ENCODE results near the gene CXorf38.
A peak's percentile ranks its signal among the peaks of the same experiment; 100 is the strongest.
"Not testable (repeated sequence)": the region's sequence is repeated elsewhere in the genome, so short reads cannot be mapped to it uniquely, and the experiment has no call there.

CXorf38 gene

GRCh38 chrX:40589616-40590321 is 57.6 kb downstream of the CXorf38 start:
- Mint-ChIP-seq H3K4me1 (peaks cover 51% of the 10 kb centered on the region), H3K36me3 (peaks cover 13% of the 10 kb centered on the region), H3K4me3 (peak overlapping the region; percentile 23), H3K27ac (peak overlapping the region; percentile 4)
- H3K27me3 Mint-ChIP-seq, H3K9me3 Mint-ChIP-seq: not testable (repeated sequence)

GRCh38 chrX:40587623-40588022 is 59.7 kb downstream of the CXorf38 start:
- not testable (repeated sequence) for H3K27me3 Mint-ChIP-seq, H3K4me3 Mint-ChIP-seq, H3K36me3 Mint-ChIP-seq, H3K9me3 Mint-ChIP-seq
- Mint-ChIP-seq H3K27ac (peak overlapping the region; percentile 41), H3K4me1 (peaks cover 56% of the 10 kb centered on the region)

- Mint-ChIP-seq H3K36me3 (no peaks in the 10 kb centered on the region), H3K4me1 (peaks cover 49% of the 10 kb centered on the region), H3K27ac (peak overlapping the region; percentile 91), H3K9me3 (no peaks in the 10 kb centered on the region), H3K4me3 (peak overlapping the region; percentile 70), H3K27me3 (no peaks in the 10 kb centered on the region)
These were observed 64.5 kb downstream of the CXorf38 start for GRCh38 chrX:40582811-40583210.

DNA sequence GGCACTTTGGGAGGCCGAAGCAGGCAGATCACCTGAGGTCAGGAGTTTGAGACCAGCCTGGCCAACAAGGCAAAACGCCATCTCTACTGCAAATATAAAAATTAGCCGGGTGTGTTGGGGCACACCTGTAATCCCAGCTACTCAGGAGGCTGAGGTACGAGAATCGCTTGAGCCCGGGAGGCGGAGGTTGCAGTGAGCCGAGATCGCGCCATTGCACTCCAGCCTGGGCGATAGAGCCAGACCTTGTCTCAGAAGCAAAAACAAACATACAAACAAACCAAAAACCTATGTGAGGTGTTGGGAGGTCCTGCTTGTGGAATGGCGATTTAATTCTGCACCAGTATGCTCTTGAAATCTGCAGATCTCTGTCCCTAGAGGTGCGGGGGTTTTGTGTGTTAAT is 65.2 kb downstream of the CXorf38 start:
- Mint-ChIP-seq H3K4me1 (peaks cover 42% of the 10 kb centered on the region), H3K27ac (peak overlapping the region; percentile 35), H3K4me3 (peak overlapping the region; percentile 85)
- not testable (repeated sequence) for H3K27me3 Mint-ChIP-seq, H3K9me3 Mint-ChIP-seq, H3K36me3 Mint-ChIP-seq

DNA sequence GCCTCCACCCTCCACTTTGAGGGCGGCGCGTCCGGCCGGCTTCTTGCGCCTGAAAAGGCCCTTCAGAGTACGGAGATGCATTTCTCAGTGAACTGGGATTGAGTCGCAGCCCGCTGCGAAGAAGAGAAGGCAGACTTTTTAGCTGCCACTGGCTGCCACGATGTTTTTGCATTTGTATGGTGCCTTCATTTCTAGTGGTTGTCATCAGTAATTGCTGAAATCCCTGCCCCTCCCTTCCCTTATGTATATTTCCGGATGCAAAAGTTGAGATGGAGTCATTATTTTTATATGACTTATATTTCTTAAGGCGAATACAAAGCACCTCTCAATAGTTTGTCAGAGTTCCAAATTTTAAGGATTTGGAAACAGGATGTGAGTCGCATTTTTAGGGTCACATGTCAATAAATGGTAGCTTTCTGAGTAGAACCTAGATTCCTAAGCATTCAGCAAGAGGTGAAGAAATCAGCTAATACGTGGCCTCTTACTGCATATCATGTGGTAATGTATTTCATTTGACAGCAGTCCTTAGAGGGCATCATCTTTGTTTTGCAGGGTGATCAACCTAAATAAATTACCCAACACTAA is 65.9 kb downstream of the CXorf38 start:
- H3K27me3 Mint-ChIP-seq = no peaks in the 10 kb centered on the region
- peaks cover 40% of the 10 kb centered on the region for H3K4me1 Mint-ChIP-seq
- H3K9me3 Mint-ChIP-seq = no peaks in the 10 kb centered on the region
- H3K36me3 Mint-ChIP-seq = no peaks in the 10 kb centered on the region
- peak overlapping the region; percentile 85 for H3K4me3 Mint-ChIP-seq
- peak overlapping the region; percentile 74 for H3K27ac Mint-ChIP-seq

DNA sequence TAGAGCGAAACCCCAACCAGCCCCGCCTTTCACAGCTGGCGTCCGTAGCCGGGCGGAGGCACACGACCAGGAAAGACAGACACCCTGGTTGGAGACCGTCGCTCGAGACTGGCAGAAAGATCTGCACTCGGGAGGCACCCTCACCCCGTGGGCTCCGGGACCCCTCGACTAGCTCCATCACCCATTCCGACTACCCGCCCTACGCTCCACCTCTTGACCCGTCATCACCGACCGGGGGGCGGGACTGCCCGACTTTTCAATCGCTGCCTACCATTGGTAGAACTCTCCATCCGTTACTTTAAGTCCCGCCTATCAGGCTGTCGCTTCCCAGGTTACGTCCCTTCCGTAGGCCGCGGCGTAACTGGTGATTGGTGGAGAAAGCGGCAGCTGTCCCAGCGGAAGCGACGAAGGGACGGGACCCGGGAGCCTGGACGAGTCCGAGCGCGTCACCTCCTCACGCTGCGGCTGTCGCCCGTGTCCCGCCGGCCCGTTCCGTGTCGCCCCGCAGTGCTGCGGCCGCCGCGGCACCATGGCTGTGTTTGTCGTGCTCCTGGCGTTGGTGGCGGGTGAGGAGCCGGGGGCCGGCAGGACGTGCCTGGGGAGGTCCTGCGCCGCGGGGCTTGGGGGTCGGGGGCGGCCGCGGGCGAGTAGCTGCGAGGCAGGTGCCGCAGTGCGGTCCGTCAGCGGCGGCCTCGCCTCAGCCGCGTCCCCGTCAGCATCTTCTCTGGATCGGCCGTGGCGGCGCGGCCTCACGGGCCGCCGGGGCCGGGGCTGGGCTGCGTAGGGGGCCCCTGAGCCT is 66.6 kb downstream of the CXorf38 start, which contains the start of gene ATP6AP2:
ATP6AP2 (plus strand) TSS at position 434 of the 799 bp plus-strand sequence; CDS start at position 530, 96 bp downstream.
- Mint-ChIP-seq H3K4me1 (peaks cover 34% of the 10 kb centered on the region), H3K27me3 (no peaks in the 10 kb centered on the region), H3K4me3 (peak within 1 kb of the TSS; percentile 89), H3K9me3 (no peaks in the 10 kb centered on the region), H3K36me3 (no peaks in the 10 kb centered on the region), H3K27ac (peak within 1 kb of the TSS; percentile 80)

GRCh38 chrX:40579900-40580536 is 67.3 kb downstream of the CXorf38 start:
- H3K4me3 Mint-ChIP-seq = peak overlapping the region; percentile 89
- H3K36me3 Mint-ChIP-seq = no peaks in the 10 kb centered on the region
- H3K4me1 Mint-ChIP-seq = peaks cover 28% of the 10 kb centered on the region
- H3K27me3 Mint-ChIP-seq = no peaks in the 10 kb centered on the region
- H3K9me3 Mint-ChIP-seq = no peaks in the 10 kb centered on the region
- peak overlapping the region; percentile 80 for H3K27ac Mint-ChIP-seq

DNA sequence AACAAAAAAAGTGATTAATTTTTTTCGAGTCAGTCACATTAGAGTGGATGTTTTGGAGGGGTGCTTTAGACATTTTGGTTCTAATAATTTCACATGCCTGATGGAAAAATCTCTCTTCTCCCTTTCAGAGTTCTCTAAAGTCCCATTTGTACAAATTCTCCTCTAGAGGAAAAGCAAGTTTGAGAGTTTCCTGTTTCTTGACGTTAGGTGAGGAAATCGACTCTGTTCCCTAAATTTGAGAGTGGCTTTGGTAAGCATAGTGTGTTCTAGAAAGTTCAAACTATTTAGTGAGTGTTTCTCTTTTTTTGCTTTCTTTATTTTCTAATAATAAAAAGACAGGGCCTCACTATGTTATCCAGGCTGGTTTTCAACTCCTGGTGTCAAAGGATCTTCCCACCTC is 68.2 kb downstream of the CXorf38 start:
- H3K4me1 Mint-ChIP-seq = peaks cover 27% of the 10 kb centered on the region
- no peak overlapping the region for H3K27ac Mint-ChIP-seq
- no peak overlapping the region for H3K4me3 Mint-ChIP-seq
- H3K27me3 Mint-ChIP-seq = no peaks in the 10 kb centered on the region
- no peaks in the 10 kb centered on the region for H3K36me3 Mint-ChIP-seq
- no peaks in the 10 kb centered on the region for H3K9me3 Mint-ChIP-seq

DNA sequence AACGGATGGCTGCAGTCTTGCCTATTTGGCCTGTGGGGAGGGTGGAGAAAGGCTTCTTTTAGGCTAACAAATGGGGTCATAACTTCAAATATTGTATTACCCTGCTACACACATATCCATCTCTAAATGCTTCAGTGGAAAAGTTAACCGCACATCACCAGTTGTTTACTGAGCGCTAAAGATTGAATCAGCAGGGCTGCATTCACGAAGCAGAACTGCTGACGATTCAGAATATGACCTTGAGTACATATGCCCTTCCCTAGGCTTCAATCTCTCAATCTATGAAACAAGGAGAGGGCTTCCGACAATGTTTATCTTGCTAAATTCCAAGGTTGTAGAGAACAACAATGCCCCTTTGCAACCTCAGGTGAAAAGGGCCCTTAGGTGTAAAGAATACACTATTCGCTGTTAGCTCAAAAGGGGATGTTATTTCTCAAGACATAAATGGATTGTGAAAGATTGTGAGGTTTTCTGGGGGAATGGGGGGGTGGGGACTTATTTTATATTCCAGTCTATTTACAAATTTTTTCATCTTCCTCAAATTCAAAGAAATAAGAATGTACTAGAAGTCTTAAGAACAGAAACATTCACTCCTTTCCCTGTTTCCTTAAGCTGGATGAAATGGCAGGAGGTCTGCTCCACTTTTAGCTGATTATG is 69.2 kb downstream of the CXorf38 start:
- H3K4me1 Mint-ChIP-seq = peaks cover 19% of the 10 kb centered on the region
- no peaks in the 10 kb centered on the region for H3K27me3 Mint-ChIP-seq
- no peak overlapping the region for H3K27ac Mint-ChIP-seq
- no peak overlapping the region for H3K4me3 Mint-ChIP-seq
- H3K36me3 Mint-ChIP-seq = no peaks in the 10 kb centered on the region
- no peaks in the 10 kb centered on the region for H3K9me3 Mint-ChIP-seq

Data from activated naive CD4-positive, alpha-beta T cell treated with anti-CD3 and anti-CD28 coated beads, Interleukin-2, amount 50 U/mL, for 24 hours (primary cell).